HG03196 (cell line): ENCODE data around the gene ETF1.

Experiments
- ATAC-seq: cut with Tn5 transposase; IDR thresholded peaks from one replicate; pipeline ENCODE4 v1.9.1; 2021; ENCODE audit not compliant: unreplicated experiment

ETF1 gene

GRCh38 chr5:138563340-138564118 is 20.5 kb upstream of the ETF1 start:
- ATAC-seq, result no peak

GRCh38 chr5:138560971-138561370 is 17.9 kb upstream of the ETF1 start:
- no peak for ATAC-seq

GRCh38 chr5:138559937-138560336 is 16.9 kb upstream of the ETF1 start:
- no peak for ATAC-seq

- ATAC-seq, result no peak
Observed at GRCh38 chr5:138557677-138558076, 14.6 kb upstream of the ETF1 start.

GRCh38 chr5:138554143-138554542 is 11.1 kb upstream of the ETF1 start:
- no peak for ATAC-seq

- no peak for ATAC-seq
Observed at GRCh38 chr5:138553437-138554095, 10.5 kb upstream of the ETF1 start.

- ATAC-seq, result no peak
Observed at GRCh38 chr5:138552657-138553056, 9.6 kb upstream of the ETF1 start.

GRCh38 chr5:138549414-138549813 is 6.4 kb upstream of the ETF1 start:
- no peak for ATAC-seq

GRCh38 chr5:138545919-138546562 is 3.0 kb upstream of the ETF1 start:
- no peak for ATAC-seq

GRCh38 chr5:138544181-138545134 is 1.4 kb upstream of the ETF1 start:
- ATAC-seq, result no peak

GRCh38 chr5:138543730-138544104 is 681 bp upstream of the ETF1 start:
- ATAC-seq, result peak; percentile 33

GRCh38 chr5:138542180-138542955 is 668 bp downstream of the ETF1 start:
- ATAC-seq, result no peak

- ATAC-seq, result no peak
Observed at GRCh38 chr5:138541511-138542179, 1.4 kb downstream of the ETF1 start.

GRCh38 chr5:138539791-138540190 is 3.2 kb downstream of the ETF1 start:
- ATAC-seq, result no peak

GRCh38 chr5:138538943-138539627 is 4.0 kb downstream of the ETF1 start:
- no peak for ATAC-seq

GRCh38 chr5:138536665-138537315 is 6.2 kb downstream of the ETF1 start:
- no peak for ATAC-seq

- ATAC-seq, result no peak
Observed at GRCh38 chr5:138536215-138536614, 6.8 kb downstream of the ETF1 start.
